ENCODE results near the gene ANKS1A.

DNA sequence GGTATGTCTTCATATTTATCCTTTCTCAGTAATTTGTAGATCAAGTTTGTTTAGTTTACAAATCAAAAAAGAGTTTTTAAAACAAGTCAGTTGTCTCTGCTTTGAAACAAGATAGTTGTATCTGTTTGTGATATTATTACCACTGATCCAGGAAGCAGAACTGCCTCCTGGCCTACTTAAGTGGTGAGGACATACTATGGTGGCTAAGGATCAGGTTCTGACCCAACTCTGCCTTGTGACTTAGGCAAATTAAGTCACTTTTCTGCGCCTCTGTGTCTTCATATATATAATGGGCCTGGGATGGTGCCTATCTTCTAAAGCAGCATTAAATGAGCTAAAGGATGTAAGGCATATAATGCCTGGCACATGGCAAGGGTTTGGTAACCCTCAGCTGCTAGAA lies 8.7 kb downstream of the ANKS1A start:
- no peak for TF ChIP-seq EZH2 (IDR thresholded peaks at IDR 0.05; ENCODE audit: low read depth)
- TF ChIP-seq, protein P1, sequence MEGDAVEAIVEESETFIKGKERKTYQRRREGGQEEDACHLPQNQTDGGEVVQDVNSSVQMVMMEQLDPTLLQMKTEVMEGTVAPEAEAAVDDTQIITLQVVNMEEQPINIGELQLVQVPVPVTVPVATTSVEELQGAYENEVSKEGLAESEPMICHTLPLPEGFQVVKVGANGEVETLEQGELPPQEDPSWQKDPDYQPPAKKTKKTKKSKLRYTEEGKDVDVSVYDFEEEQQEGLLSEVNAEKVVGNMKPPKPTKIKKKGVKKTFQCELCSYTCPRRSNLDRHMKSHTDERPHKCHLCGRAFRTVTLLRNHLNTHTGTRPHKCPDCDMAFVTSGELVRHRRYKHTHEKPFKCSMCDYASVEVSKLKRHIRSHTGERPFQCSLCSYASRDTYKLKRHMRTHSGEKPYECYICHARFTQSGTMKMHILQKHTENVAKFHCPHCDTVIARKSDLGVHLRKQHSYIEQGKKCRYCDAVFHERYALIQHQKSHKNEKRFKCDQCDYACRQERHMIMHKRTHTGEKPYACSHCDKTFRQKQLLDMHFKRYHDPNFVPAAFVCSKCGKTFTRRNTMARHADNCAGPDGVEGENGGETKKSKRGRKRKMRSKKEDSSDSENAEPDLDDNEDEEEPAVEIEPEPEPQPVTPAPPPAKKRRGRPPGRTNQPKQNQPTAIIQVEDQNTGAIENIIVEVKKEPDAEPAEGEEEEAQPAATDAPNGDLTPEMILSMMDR (conservative IDR thresholded peaks at IDR 0.05) = no peak

All from PC-9 (cell line).